Heart left ventricle (tissue), 16 donors: Measurements from ENCODE around the gene CIT. TPM values are rescaled to one million over a fixed set of nuclear protein-coding genes. Genes with fewer than 3 reads are reported as not detected.

Source experiments
- ATAC-seq, 4 donors: fragments of 200-7000 bp; cut with Tn5 transposase; one replicate each; pipeline ENCODE4 v1.9.1; 2020 to 2022; ENCODE audit warnings: moderate library complexity in 4 of 4, mild to moderate bottlenecking in 3 of 4, moderate number of reproducible peaks in 1 of 4
- DNase-seq, 5 donors: peaks; one replicate each; pipeline ENCODE4 v3.0.0-alpha.2; 2020
- H3K27ac ChIP-seq, 12 donors: fragments of 200-600 bp; sonication (generic) in 4 of 12; one replicate each; pipeline versions ENCODE4 v1.5.0 to v1.8.0; 2016 to 2022; ENCODE audit warnings: mild to moderate bottlenecking in 2 of 12
- H3K27me3 ChIP-seq, 9 donors: fragments of 200-600 bp; sonication (generic) in 2 of 9; one replicate each; pipeline versions ENCODE4 v1.5.1 to v1.8.0; 2016 to 2022; ENCODE audit warnings: mild to moderate bottlenecking in 3 of 9
- H3K36me3 ChIP-seq, 9 donors: fragments of 200-600 bp; sonication (generic) in 2 of 9; one replicate each; pipeline versions ENCODE4 v1.5.0 to v1.8.0; 2018 to 2022; ENCODE audit warnings: mild to moderate bottlenecking in 2 of 9
- H3K4me1 ChIP-seq, 12 donors: fragments of 200-600 bp; sonication (generic) in 4 of 12; one replicate each; pipeline versions ENCODE4 v1.5.0 to v1.8.0; 2016 to 2022; ENCODE audit warnings: mild to moderate bottlenecking in 3 of 12
- H3K4me3 ChIP-seq, 12 donors: fragments of 200-600 bp; sonication (generic) in 4 of 12; one replicate each; pipeline versions ENCODE4 v1.5.0 to v1.8.0; 2017 to 2022; ENCODE audit warnings: mild to moderate bottlenecking in 9 of 12, moderate library complexity in 4 of 12
- H3K9me3 ChIP-seq, 12 donors: fragments of 200-600 bp; sonication (generic) in 4 of 12; one replicate each; pipeline versions ENCODE4 v1.5.0 to v1.8.0; 2016 to 2022; ENCODE audit warnings: mild to moderate bottlenecking in 1 of 12
- POLR2A ChIP-seq, 2 donors: fragments of 450-650 bp; IDR thresholded peaks; one replicate each; pipeline ENCODE4 v1.6.1; 2017; ENCODE audit warnings: antibody characterized with exemption in 2 of 2, mild to moderate bottlenecking in 2 of 2, moderate library complexity in 2 of 2
- WGBS, 4 donors: extraction: QIAGEN DNeasy Blood & Tissue Kit in 2 of 4; methylation state at CpG; one replicate each; pipeline versions ENCODE4 v1.1.5 to v1.1.7; 2013 to 2018; 5-methylcytosine and 5-hydroxymethylcytosine counted together
- intact Hi-C, 10 donors: fragments of 100-400 bp; cut with DNase I; formaldehyde crosslinking; loops; one replicate each; pipeline versions ENCODE4 v1.11.1 to v1.14.2; 2022
- polyA plus RNA-seq, 2 donors: library from polyadenylated mRNA; stranded (reverse); fragments of 200-250 nt; gene quantifications; one replicate each; pipeline ENCODE4 v1.2.3, GENCODE V29; 2013
- total RNA-seq, 9 donors: library from RNA; depleted of rRNA in 2 of 9; stranded (reverse); fragments of >200 nt in 2 of 9; fragmentation: NEBNext Ultra II Directional in 3 of 9; extraction: Animal tissue kit (Norgen Biotek cat#: 25700) in 3 of 9; gene quantifications; one replicate each; pipeline versions ENCODE4 v1.1.0 to v1.2.4, GENCODE V29; 2016 to 2023
- TF ChIP-seq, protein P1 (sequence below), 12 donors: fragments of 200-600 bp; sonication (generic) in 4 of 12; IDR thresholded peaks; one replicate each; pipeline versions ENCODE4 v1.5.0 to v1.8.0; 2018 to 2022; ENCODE audit warnings: antibody characterized with exemption in 12 of 12, mild to moderate bottlenecking in 5 of 12
- donor health status: ischemic (EF 13 %, LVEDD 7.1; RV severe dilation, severe dysfunction).
- donor health status: healthy with polysubstance abuse.
- donor health status: DM: no; HTN: yes; CAD: no.
- donor health status: DM: no; HTN: no; CAD: no.
- donor health status: ischemic (EF 25% LVEDD 6.9; RV normal size, moderate dysfunction).
- donor health status: ischemic (EF 25% LVEDD 5.7; RV mildly dilated, moderate dysfunction).
- donor health status: healthy.
- donor health status: DM: yes; HTN: yes; CAD: no.
- donor health status: ischemic (EF 35%, LVEDD 5.7; RV mildly dilated, moderate dysfunction).
- donor health status: nonischemic (EF 11% LVEDD 7.7; RV severe dilation, severe dysfunction).
- donor health status: DM: yes; HTN: yes; CAD: no.
- donor health status: PGD.
- donor health status: ischemic (EF 29% LVEDD 5.4; RV normal size, mild dysfunction).
- donor health status: nonischemic (EF 23%, LVEDD 6.1; RV moderate dilation, normal function).

CIT gene
- total and polyA plus RNA-seq, 11 donors = 0.26 to 8.1 (median 1.9) TPM

DNA sequence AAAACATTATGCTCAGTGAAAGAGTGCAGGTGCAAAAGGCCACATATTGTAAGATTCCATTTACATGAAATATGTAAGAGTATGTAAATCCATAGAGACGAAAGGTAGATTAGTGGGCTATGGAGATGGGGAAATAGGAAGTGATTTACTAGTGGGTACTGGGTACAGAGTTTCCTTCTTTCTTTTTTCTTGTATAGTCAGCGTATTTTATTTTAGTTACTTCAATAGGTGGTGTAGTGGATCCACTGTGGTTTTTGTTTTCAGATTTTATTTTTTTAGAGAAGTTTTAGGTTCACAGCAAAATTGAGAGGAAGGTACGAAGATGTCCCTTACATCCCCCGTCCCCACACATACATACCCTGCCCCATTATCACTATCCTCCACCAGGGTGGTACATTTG, 6.1 kb upstream of the CIT start:
- Histone ChIP-seq H3K4me1 (no peaks in the 10 kb centered on the region), H3K27me3 (peaks cover 0 to 6% (median 0%) of the 10 kb centered on the region in 9 donors), H3K9me3 (no peaks in the 10 kb centered on the region), H3K36me3 (no peaks in the 10 kb centered on the region), H3K4me3 (no peak overlapping the region), H3K27ac (no peak overlapping the region)
- intact Hi-C loops = no loop called here
- 88 to 93% (median 91%) methylated on average over 4 of the region's 4 CpGs for WGBS, 4 donors
- no peak for DNase-seq
- no peak for ATAC-seq
- no peak for TF ChIP-seq POLR2A (IDR thresholded peaks at IDR 0.05)
- TF ChIP-seq, protein P1, sequence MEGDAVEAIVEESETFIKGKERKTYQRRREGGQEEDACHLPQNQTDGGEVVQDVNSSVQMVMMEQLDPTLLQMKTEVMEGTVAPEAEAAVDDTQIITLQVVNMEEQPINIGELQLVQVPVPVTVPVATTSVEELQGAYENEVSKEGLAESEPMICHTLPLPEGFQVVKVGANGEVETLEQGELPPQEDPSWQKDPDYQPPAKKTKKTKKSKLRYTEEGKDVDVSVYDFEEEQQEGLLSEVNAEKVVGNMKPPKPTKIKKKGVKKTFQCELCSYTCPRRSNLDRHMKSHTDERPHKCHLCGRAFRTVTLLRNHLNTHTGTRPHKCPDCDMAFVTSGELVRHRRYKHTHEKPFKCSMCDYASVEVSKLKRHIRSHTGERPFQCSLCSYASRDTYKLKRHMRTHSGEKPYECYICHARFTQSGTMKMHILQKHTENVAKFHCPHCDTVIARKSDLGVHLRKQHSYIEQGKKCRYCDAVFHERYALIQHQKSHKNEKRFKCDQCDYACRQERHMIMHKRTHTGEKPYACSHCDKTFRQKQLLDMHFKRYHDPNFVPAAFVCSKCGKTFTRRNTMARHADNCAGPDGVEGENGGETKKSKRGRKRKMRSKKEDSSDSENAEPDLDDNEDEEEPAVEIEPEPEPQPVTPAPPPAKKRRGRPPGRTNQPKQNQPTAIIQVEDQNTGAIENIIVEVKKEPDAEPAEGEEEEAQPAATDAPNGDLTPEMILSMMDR (IDR thresholded peaks at IDR 0.05) = no peak

DNA sequence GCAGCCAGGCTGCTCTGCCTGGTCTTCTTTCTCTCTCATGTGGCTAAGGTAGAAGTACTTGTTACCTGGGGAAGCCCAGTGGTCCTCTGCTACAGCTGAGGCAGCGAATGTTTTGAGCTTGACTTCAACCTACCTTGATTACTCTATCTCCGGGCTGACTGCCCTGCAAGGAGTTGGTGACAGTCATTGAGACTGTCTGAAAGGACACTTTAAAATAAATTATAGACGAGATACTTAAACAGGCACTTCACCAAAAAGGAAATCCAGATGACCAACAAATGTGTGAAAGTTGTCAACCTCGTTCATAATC, 474 bp upstream of the CIT start:
- H3K27ac ChIP-seq = no peak overlapping the region
- no peaks in the 10 kb centered on the region for H3K27me3 ChIP-seq
- H3K4me3 ChIP-seq = peak overlapping the region in 11 of 12 donors; percentile 65 to 87 (median 77)
- no peak for ATAC-seq
- H3K9me3 ChIP-seq = no peaks in the 10 kb centered on the region
- peaks cover 0 to 13% (median 6%) of the 10 kb centered on the region in 12 donors for H3K4me1 ChIP-seq
- intact Hi-C loops = no loop called here
- no peaks in the 10 kb centered on the region for H3K36me3 ChIP-seq
- 29 to 39% (median 30%) methylated on average over 4 of the region's 4 CpGs for WGBS, 4 donors
- DNase-seq = no peak
- no peak for TF ChIP-seq POLR2A (IDR thresholded peaks at IDR 0.05)
- TF ChIP-seq, protein P1 (IDR thresholded peaks at IDR 0.05) = no peak

DNA sequence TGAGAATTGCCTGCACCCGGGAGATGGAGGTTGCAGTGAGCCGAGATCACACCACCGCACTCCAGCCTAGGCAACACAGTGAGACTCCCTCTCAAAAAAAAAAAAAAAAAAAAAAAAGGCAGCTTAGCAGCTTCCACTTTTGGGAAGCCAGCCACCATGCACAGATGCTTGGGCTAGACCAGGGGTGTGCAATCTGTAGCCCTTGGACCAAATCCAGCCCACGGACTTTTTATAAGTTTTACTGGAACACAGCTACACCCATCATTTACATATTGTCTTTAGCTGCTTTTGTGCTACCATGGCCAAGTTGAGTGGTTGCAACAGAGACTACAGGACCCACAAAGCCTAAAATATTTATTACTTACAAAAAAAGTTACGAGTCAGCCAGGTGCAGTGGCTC, 6.7 kb downstream of the CIT start:
- no peak for ATAC-seq
- WGBS, 4 donors = 83 to 95% (median 84%) methylated on average over 5 of the region's 5 CpGs
- H3K36me3 ChIP-seq = peaks cover 0 to 5% (median 0%) of the 10 kb centered on the region in 9 donors

DNA sequence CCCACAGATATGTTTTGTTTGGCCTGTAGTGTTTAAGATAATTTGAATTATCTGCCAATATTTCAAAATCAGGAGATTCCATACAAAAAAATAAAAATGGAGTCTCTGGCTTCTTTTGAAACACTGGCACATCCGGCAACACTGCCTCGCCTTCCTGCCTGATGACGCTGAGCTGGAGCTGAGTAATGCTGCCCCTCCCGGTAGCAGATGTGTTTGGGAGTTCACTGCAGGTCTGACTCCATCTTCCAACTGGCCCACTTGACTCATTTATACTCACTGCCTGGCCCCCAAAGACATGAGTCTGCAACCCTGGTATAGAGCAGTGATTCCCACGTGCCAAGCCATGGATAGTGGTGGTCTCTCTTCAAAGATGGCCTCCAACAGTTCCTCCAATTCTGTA, 7.4 kb downstream of the CIT start:
- intact Hi-C loops = no loop called here
- DNase-seq = no peak
- WGBS, 4 donors = 73 to 86% (median 76%) methylated on average over 5 of the region's 5 CpGs
- Histone ChIP-seq H3K27ac (no peak overlapping the region), H3K4me3 (no peak overlapping the region), H3K27me3 (no peaks in the 10 kb centered on the region), H3K9me3 (no peaks in the 10 kb centered on the region), H3K4me1 (no peaks in the 10 kb centered on the region), H3K36me3 (peaks cover 0 to 5% (median 0%) of the 10 kb centered on the region in 9 donors)
- TF ChIP-seq, protein P1 (IDR thresholded peaks at IDR 0.05) = no peak
- no peak for TF ChIP-seq POLR2A (IDR thresholded peaks at IDR 0.05)
- ATAC-seq = peak in 3 of 4 donors; percentile 53 to 74 (median 68)

More for the DNA sequence above, 6.7 kb downstream of the CIT start:
- Histone ChIP-seq H3K9me3 (no peaks in the 10 kb centered on the region), H3K4me1 (no peaks in the 10 kb centered on the region), H3K27me3 (no peaks in the 10 kb centered on the region), H3K27ac (no peak overlapping the region), H3K4me3 (no peak overlapping the region)
- TF ChIP-seq, protein P1 (IDR thresholded peaks at IDR 0.05) = no peak
- no peak for TF ChIP-seq POLR2A (IDR thresholded peaks at IDR 0.05)
- intact Hi-C loops = no loop called here
- DNase-seq = no peak
